Right atrium auricular region (tissue), 2 donors: ENCODE data around the gene PKMYT1. TPM values are rescaled to one million over a fixed set of nuclear protein-coding genes. Genes with fewer than 3 reads are reported as not detected.
A peak's percentile ranks its signal among the peaks of the same experiment; 100 is the strongest.

Experiments
- DNase-seq: peaks from one replicate; pipeline ENCODE4 v3.0.0-alpha.2; 2019; ENCODE audit warnings: low spot score
- H3K27ac ChIP-seq, 2 donors: fragments of 200-600 bp; sonication (generic); 1 replicate in 1 of 2; 2 replicates in 1 of 2; pipeline ENCODE4 v1.5.1; 2016 to 2019
- H3K27me3 ChIP-seq, 2 donors: fragments of 200-600 bp; sonication (generic); one replicate each; pipeline versions ENCODE4 v1.5.1 to v1.6.0; 2017 to 2019
- H3K36me3 ChIP-seq: fragments of 200-600 bp; sonication (generic); one replicate; pipeline ENCODE4 v1.5.1; 2016
- H3K4me1 ChIP-seq, 2 donors: fragments of 200-600 bp; sonication (generic); one replicate each; pipeline versions ENCODE4 v1.5.1 to v1.6.0; 2017 to 2019
- H3K4me3 ChIP-seq, 2 donors: fragments of 200-600 bp; sonication (generic); 1 replicate in 1 of 2; 2 replicates in 1 of 2; pipeline ENCODE4 v1.5.1; 2017 to 2019; ENCODE audit warnings: mild to moderate bottlenecking in 1 of 2, moderate library complexity in 1 of 2
- H3K9me3 ChIP-seq, 2 donors: fragments of 200-600 bp; sonication (generic); one replicate each; pipeline ENCODE4 v1.5.1; 2019
- CTCF ChIP-seq, 2 donors: fragments of 200-600 bp; sonication (generic); IDR thresholded peaks; one replicate each; pipeline ENCODE4 v1.5.1; 2019; ENCODE audit warnings: antibody characterized with exemption in 2 of 2
- total RNA-seq, 2 donors: library from RNA; depleted of rRNA; stranded (reverse); fragments of >200 nt; gene quantifications; one replicate each; pipeline ENCODE4 v1.1.0, GENCODE V29; 2016

The PKMYT1 gene
- total RNA-seq, 2 donors from 2014 or later: 0.52 to 0.98 TPM

GRCh38 chr16:2927010-2927646 lies 53.1 kb downstream of the PKMYT1 start:
- peaks cover 0 to 8% of the 10 kb centered on the region in 2 donors for H3K4me1 ChIP-seq
- H3K9me3 ChIP-seq: no peaks in the 10 kb centered on the region
- no peaks in the 10 kb centered on the region for H3K27me3 ChIP-seq
- no peak overlapping the region for H3K27ac ChIP-seq
- DNase-seq: peak; percentile 96
- TF ChIP-seq CTCF (IDR thresholded peaks at IDR 0.05): peak; percentile 91 to 97
- H3K4me3 ChIP-seq: peak overlapping the region in 1 of 2 donors; percentile 21
- H3K36me3 ChIP-seq: peaks cover 24% of the 10 kb centered on the region

DNA sequence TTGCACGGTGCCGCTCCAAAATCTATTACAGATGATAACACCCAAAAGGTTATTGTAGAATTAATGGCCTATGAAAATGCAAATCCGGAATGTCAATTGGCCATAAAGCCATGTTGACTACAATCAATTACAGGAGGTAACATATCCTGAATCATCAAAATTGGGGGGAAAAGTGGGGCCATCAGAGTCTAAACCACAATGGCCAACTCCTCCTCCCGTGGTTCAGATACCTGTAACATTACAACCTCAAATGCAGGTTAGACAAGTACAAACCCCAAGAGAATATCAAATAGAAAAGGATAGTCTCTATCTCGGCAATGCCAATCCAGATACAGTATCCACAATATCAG lies 53.6 kb downstream of the PKMYT1 start:
- DNase-seq: no peak
- no peaks in the 10 kb centered on the region for H3K27me3 ChIP-seq
- H3K4me1 ChIP-seq: peaks cover 0 to 8% of the 10 kb centered on the region in 2 donors
- no peak overlapping the region for H3K27ac ChIP-seq
- no peak for TF ChIP-seq CTCF (IDR thresholded peaks at IDR 0.05)
- H3K4me3 ChIP-seq: peak overlapping the region in 1 of 2 donors; percentile 21
- H3K36me3 ChIP-seq: peaks cover 24% of the 10 kb centered on the region
- no peaks in the 10 kb centered on the region for H3K9me3 ChIP-seq

DNA sequence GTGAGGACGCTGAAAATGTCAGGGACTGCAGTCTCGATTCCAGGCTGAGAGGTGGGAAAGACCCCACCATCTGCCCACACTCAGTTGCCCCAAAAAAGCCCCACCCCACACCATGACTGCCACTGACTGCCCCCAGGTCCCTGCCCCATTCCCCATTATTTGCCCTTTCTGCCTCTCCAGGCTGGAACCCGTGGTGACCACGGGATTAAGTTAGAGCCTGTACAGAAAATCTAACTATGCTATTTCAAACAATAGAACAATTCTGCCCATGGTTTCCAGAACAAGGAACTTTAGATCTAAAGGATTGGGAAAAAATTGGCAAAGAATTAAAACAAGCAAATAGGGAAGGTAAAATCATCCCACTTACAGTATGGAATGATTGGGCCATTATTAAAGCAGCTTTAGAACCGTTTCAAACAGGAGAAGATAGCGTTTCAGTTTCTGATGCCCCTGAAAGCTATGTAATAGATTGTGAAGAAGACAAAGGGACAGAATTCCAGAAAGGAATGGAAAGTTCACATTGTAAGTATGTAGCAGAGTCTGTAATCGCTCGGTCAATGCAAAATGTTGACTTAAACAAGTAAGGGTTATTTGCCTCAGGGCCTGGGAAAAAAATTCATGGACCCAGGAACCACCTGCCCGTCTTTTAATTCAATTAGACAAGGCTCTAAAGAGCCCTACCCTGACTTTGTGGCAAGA lies 54.1 kb downstream of the PKMYT1 start:
- Histone ChIP-seq H3K9me3 (no peaks in the 10 kb centered on the region), H3K27ac (no peak overlapping the region), H3K4me3 (no peak overlapping the region), H3K4me1 (peaks cover 0 to 8% of the 10 kb centered on the region in 2 donors), H3K36me3 (peaks cover 21% of the 10 kb centered on the region), H3K27me3 (no peaks in the 10 kb centered on the region)
- no peak for DNase-seq
- TF ChIP-seq CTCF (IDR thresholded peaks at IDR 0.05): no peak

GRCh38 chr16:2924901-2925755 lies 55.1 kb downstream of the PKMYT1 start:
- no peaks in the 10 kb centered on the region for H3K27me3 ChIP-seq
- H3K9me3 ChIP-seq: no peaks in the 10 kb centered on the region
- TF ChIP-seq CTCF (IDR thresholded peaks at IDR 0.05): no peak
- no peak overlapping the region for H3K4me3 ChIP-seq
- H3K4me1 ChIP-seq: peaks cover 0 to 8% of the 10 kb centered on the region in 2 donors
- H3K36me3 ChIP-seq: peaks cover 11% of the 10 kb centered on the region
- no peak overlapping the region for H3K27ac ChIP-seq
- no peak for DNase-seq

- no peak for DNase-seq
- Histone ChIP-seq H3K27me3 (no peaks in the 10 kb centered on the region), H3K4me3 (no peak overlapping the region), H3K36me3 (peaks cover 5% of the 10 kb centered on the region), H3K4me1 (peaks cover 0 to 8% of the 10 kb centered on the region in 2 donors), H3K27ac (no peak overlapping the region), H3K9me3 (no peaks in the 10 kb centered on the region)
- TF ChIP-seq CTCF (IDR thresholded peaks at IDR 0.05): no peak
Measured at GRCh38 chr16:2923481-2923880, 56.8 kb downstream of the PKMYT1 start.

Other genes starting within 250 kb of the PKMYT1 start
- gene SRRM2, start 227.8 kb downstream of the PKMYT1 start, total RNA-seq: 100 to 1,000 TPM; 118 to 174 TPM
- gene ELOB, start 203.2 kb downstream of the PKMYT1 start, total RNA-seq: 100 to 1,000 TPM; 408 to 856 TPM
- not detected for gene PRSS33, start 192.9 kb downstream of the PKMYT1 start, total RNA-seq
- not detected for gene PRSS41, start 182.0 kb downstream of the PKMYT1 start, total RNA-seq
- not detected for gene PRSS21, start 163.2 kb downstream of the PKMYT1 start, total RNA-seq
- gene ZG16B, start 150.1 kb downstream of the PKMYT1 start, total RNA-seq: under 1 TPM in 1 of 2 donors, not detected in 1; 0.79 TPM
- not detected for gene PRSS22, start 122.3 kb downstream of the PKMYT1 start, total RNA-seq
- 10 to 100 TPM; 48.2 to 57.9 TPM for gene FLYWCH2, start 97.2 kb downstream of the PKMYT1 start, total RNA-seq
- 10 to 100 TPM; 31.5 to 37.8 TPM for gene FLYWCH1, start 68.5 kb downstream of the PKMYT1 start, total RNA-seq
- gene KREMEN2, start 16.2 kb downstream of the PKMYT1 start, total RNA-seq: not detected
- 1 to 10 TPM; 4.7 to 5.9 TPM for gene PAQR4, start 11.1 kb downstream of the PKMYT1 start, total RNA-seq
- gene CLDN9, start 32.5 kb upstream of the PKMYT1 start, total RNA-seq: under 1 TPM in 1 of 2 donors, not detected in 1; 0.39 TPM
- not detected for gene CLDN6, start 37.7 kb upstream of the PKMYT1 start, total RNA-seq
- gene TNFRSF12A, start 39.9 kb upstream of the PKMYT1 start, total RNA-seq: 100 to 1,000 TPM in 1 of 2 donors, 10 to 100 TPM in 1; 36.8 to 280 TPM
- 10 to 100 TPM; 22.5 to 33.1 TPM for gene HCFC1R1, start 43.5 kb upstream of the PKMYT1 start, total RNA-seq
- 10 to 100 TPM in 1 of 2 donors, 1 to 10 TPM in 1; 7.4 to 12.6 TPM for gene THOC6, start 43.6 kb upstream of the PKMYT1 start, total RNA-seq
- gene BICDL2, start 56.5 kb upstream of the PKMYT1 start, total RNA-seq: under 1 TPM in 1 of 2 donors, not detected in 1; 0.28 TPM
- gene MMP25, start 66.1 kb upstream of the PKMYT1 start, total RNA-seq: 1 to 10 TPM in 1 of 2 donors, under 1 TPM in 1; 0.30 to 1.7 TPM
- 10 to 100 TPM; 52.9 to 56.0 TPM for gene IL32, start 85.2 kb upstream of the PKMYT1 start, total RNA-seq
- not detected for gene ZSCAN10, start 118.8 kb upstream of the PKMYT1 start, total RNA-seq
- 10 to 100 TPM; 10.5 to 12.4 TPM for gene ZNF205, start 132.1 kb upstream of the PKMYT1 start, total RNA-seq
- 1 to 10 TPM; 7.3 to 7.9 TPM for gene ZNF213, start 154.6 kb upstream of the PKMYT1 start, total RNA-seq
- not detected for gene OR1F1, start 207.8 kb upstream of the PKMYT1 start, total RNA-seq